Astrocyte (in vitro differentiated cells and primary cell): ENCODE data around the gene TRIM9. TPM values are rescaled to one million over a fixed set of nuclear protein-coding genes. Genes with fewer than 3 reads are reported as not detected.
"Not testable (repeated sequence)": the region's sequence is repeated elsewhere in the genome, so short reads cannot be mapped to it uniquely, and the experiment has no call there.

Experiments
- DNase-seq: peaks from one replicate; pipeline ENCODE4 v3.0.0-alpha.2; 2010; ENCODE audit warnings: low read depth
- FAIRE-seq: peaks from 2 replicates; lab custom pipeline; 2011; peaks lifted over from hg19 to GRCh38; lab: Jason Lieb, UNC
- H2AFZ ChIP-seq: 2 replicates; pipeline ENCODE4 v1.6.0; 2012; ENCODE audit warnings: low read depth, low read length, inconsistent platforms
- H3K27ac ChIP-seq: 2 replicates; pipeline ENCODE4 v1.5.1; 2011; ENCODE audit warnings: low read depth, low read length, inconsistent platforms
- H3K27me3 ChIP-seq: 2 replicates; pipeline ENCODE4 v1.6.0; 2011; ENCODE audit warnings: low read length, inconsistent platforms; ENCODE audit not compliant: insufficient read depth
- H3K36me3 ChIP-seq: 2 replicates; pipeline ENCODE4 v1.5.1; 2011; ENCODE audit warnings: low read length, inconsistent platforms; ENCODE audit not compliant: insufficient read depth
- H3K4me1 ChIP-seq: 2 replicates; pipeline ENCODE4 v1.5.1; 2011; ENCODE audit warnings: low read length, inconsistent platforms; ENCODE audit not compliant: insufficient read depth
- H3K4me2 ChIP-seq: 2 replicates; pipeline ENCODE4 v1.6.0; 2012; ENCODE audit warnings: low read length, inconsistent platforms
- H3K4me3 ChIP-seq: 2 replicates; pipeline ENCODE4 v1.5.1; 2011; ENCODE audit warnings: low read depth, mild to moderate bottlenecking, low read length, inconsistent platforms; ENCODE audit not compliant: insufficient read depth
- H3K79me2 ChIP-seq: 2 replicates; pipeline ENCODE4 v1.6.0; 2012; ENCODE audit warnings: mild to moderate bottlenecking, low read length, inconsistent platforms; ENCODE audit not compliant: insufficient read depth
- H3K9ac ChIP-seq: 2 replicates; pipeline ENCODE4 v1.6.0; 2012; ENCODE audit warnings: mild to moderate bottlenecking, low read length, inconsistent platforms
- H3K9me3 ChIP-seq: 2 replicates; pipeline ENCODE4 v1.5.1; 2012; ENCODE audit warnings: low read depth, mild to moderate bottlenecking, low read length, inconsistent platforms; ENCODE audit not compliant: insufficient read depth
- H4K20me1 ChIP-seq: 2 replicates; pipeline ENCODE4 v1.6.0; 2012; ENCODE audit warnings: low read length, inconsistent platforms; ENCODE audit not compliant: insufficient read depth
- H3K27ac Mint-ChIP-seq: one replicate; pipeline ENCODE4 v1.8.0; 2021; ENCODE audit warnings: mild to moderate bottlenecking, mixed read lengths; ENCODE audit not compliant: unreplicated experiment
- H3K27me3 Mint-ChIP-seq: one replicate; pipeline ENCODE4 v1.8.0; 2021; ENCODE audit warnings: low read depth, mixed read lengths; ENCODE audit not compliant: unreplicated experiment
- H3K36me3 Mint-ChIP-seq: one replicate; pipeline ENCODE4 v1.8.0; 2021; ENCODE audit warnings: low read depth, mixed read lengths; ENCODE audit not compliant: unreplicated experiment
- H3K4me1 Mint-ChIP-seq: one replicate; pipeline ENCODE4 v1.8.0; 2021; ENCODE audit warnings: low read depth, mixed read lengths; ENCODE audit not compliant: unreplicated experiment
- H3K4me3 Mint-ChIP-seq: one replicate; pipeline ENCODE4 v1.8.0; 2021; ENCODE audit warnings: mild to moderate bottlenecking, moderate library complexity, mixed read lengths; ENCODE audit not compliant: unreplicated experiment
- H3K9me3 Mint-ChIP-seq: one replicate; pipeline ENCODE4 v1.8.0; 2021; ENCODE audit warnings: mild to moderate bottlenecking, mixed read lengths; ENCODE audit not compliant: unreplicated experiment
- CTCF ChIP-seq: IDR thresholded peaks from 2 replicates; pipeline ENCODE4 v1.5.1; 2011; ENCODE audit warnings: low read depth, mild to moderate bottlenecking, inconsistent platforms, low read length, moderate library complexity; ENCODE audit not compliant: insufficient read depth
- EZH2 ChIP-seq: IDR thresholded peaks from 2 replicates; pipeline ENCODE4 v1.6.1; 2012; ENCODE audit warnings: mild to moderate bottlenecking, low read length, inconsistent platforms; ENCODE audit not compliant: insufficient read depth
- total RNA-seq: library from RNA; stranded (reverse); gene quantifications from 2 replicates; pipeline ENCODE4 v1.2.1, GENCODE V29; 2021

TRIM9 gene
- total RNA-seq, 1 donor from 2014 or later, result 4.7 TPM

GRCh38 chr14:50943261-50943942, 151.5 kb downstream of the TRIM9 start:
- no peaks in the 10 kb centered on the region for H4K20me1 ChIP-seq
- TF ChIP-seq EZH2, result no peak
- no peak for TF ChIP-seq CTCF
- FAIRE-seq (no peak), DNase-seq (peak; percentile 52)
- H3K4me2 ChIP-seq, result peak overlapping the region; percentile 90
- Mint-ChIP-seq H3K4me3 (peak overlapping the region; percentile 95), H3K9me3 (no peaks in the 10 kb centered on the region), H3K36me3 (no peaks in the 10 kb centered on the region), H3K27ac (peak overlapping the region; percentile 80), H3K27me3 (no peaks in the 10 kb centered on the region), H3K4me1 (peaks cover 25% of the 10 kb centered on the region)
- H3K9ac ChIP-seq, result peak overlapping the region; percentile 83
- peak overlapping the region; percentile 100 for H2AFZ ChIP-seq
- peaks cover 11% of the 10 kb centered on the region for H3K4me1 ChIP-seq
- H3K9me3 ChIP-seq, result no peaks in the 10 kb centered on the region
- H3K27ac ChIP-seq, result no peak overlapping the region
- H3K4me3 ChIP-seq, result peak overlapping the region; percentile 78
- H3K27me3 ChIP-seq, result no peaks in the 10 kb centered on the region
- H3K36me3 ChIP-seq, result no peaks in the 10 kb centered on the region
- H3K79me2 ChIP-seq, result no peaks in the 10 kb centered on the region

GRCh38 chr14:50941638-50942037, 153.3 kb downstream of the TRIM9 start:
- FAIRE-seq, H3K79me2 ChIP-seq, H2AFZ ChIP-seq, H3K27me3 Mint-ChIP-seq, H3K36me3 Mint-ChIP-seq, H3K36me3 ChIP-seq, H3K27ac ChIP-seq, H3K9me3 ChIP-seq, H3K9me3 Mint-ChIP-seq, DNase-seq, H3K9ac ChIP-seq, H3K4me3 ChIP-seq, H3K4me2 ChIP-seq, H3K27me3 ChIP-seq, H4K20me1 ChIP-seq: not testable (repeated sequence)
- H3K4me3 Mint-ChIP-seq, result peak overlapping the region; percentile 36
- H3K27ac Mint-ChIP-seq, result peak overlapping the region; percentile 3
- H3K4me1 Mint-ChIP-seq, result peaks cover 30% of the 10 kb centered on the region
- peaks cover 11% of the 10 kb centered on the region for H3K4me1 ChIP-seq

GRCh38 chr14:50941151-50941550, 153.8 kb downstream of the TRIM9 start:
- H3K4me3 Mint-ChIP-seq, result peak overlapping the region; percentile 36

More at GRCh38 chr14:50941151-50941550, 153.8 kb downstream of the TRIM9 start:
- no peaks in the 10 kb centered on the region for H4K20me1 ChIP-seq
- H3K27me3 Mint-ChIP-seq, result no peaks in the 10 kb centered on the region
- H3K36me3 ChIP-seq, result no peaks in the 10 kb centered on the region
- no peak overlapping the region for H3K4me3 ChIP-seq
- H3K4me2 ChIP-seq, result no peak overlapping the region
- no peak overlapping the region for H3K27ac ChIP-seq
- no peak overlapping the region for H2AFZ ChIP-seq
- H3K4me1 ChIP-seq, result peaks cover 11% of the 10 kb centered on the region
- H3K9me3 Mint-ChIP-seq, result no peaks in the 10 kb centered on the region
- no peaks in the 10 kb centered on the region for H3K9me3 ChIP-seq
- no peaks in the 10 kb centered on the region for H3K27me3 ChIP-seq
- peaks cover 29% of the 10 kb centered on the region for H3K4me1 Mint-ChIP-seq
- DNase-seq, result peak; percentile 92
- H3K79me2 ChIP-seq, result no peaks in the 10 kb centered on the region
- no peak overlapping the region for H3K27ac Mint-ChIP-seq
- H3K9ac ChIP-seq, result no peak overlapping the region
- H3K36me3 Mint-ChIP-seq, result no peaks in the 10 kb centered on the region
- FAIRE-seq, result no peak
- TF ChIP-seq EZH2 (no peak), CTCF (no peak)
